Measurements from ENCODE around the gene PNKP.

Gene PNKP

GRCh38 chr19:49817964-49818648 lies 49.3 kb downstream of the PNKP start, which contains the start of gene MED25:
Gene MED25 (plus strand): TSS chr19:49818289. CDS start chr19:49818342, 53 bp downstream.
- peak; percentile 74 to 90 (median 85) for DNase-seq

- no peak for DNase-seq
Measured at GRCh38 chr19:49816590-49816989, 50.8 kb downstream of the PNKP start.

- DNase-seq: no peak
Measured at GRCh38 chr19:49814010-49814409, 53.4 kb downstream of the PNKP start.

GRCh38 chr19:49812997-49813861 lies 54.1 kb downstream of the PNKP start, which contains the start of gene FUZ:
Gene FUZ (minus strand): TSS chr19:49813292. CDS start chr19:49813106, 186 bp downstream.
- DNase-seq: peak; percentile 82 to 96 (median 92)

GRCh38 chr19:49812452-49812996 lies 54.9 kb downstream of the PNKP start:
- DNase-seq: no peak

- no peak for DNase-seq
Measured at GRCh38 chr19:49811328-49811727, 56.0 kb downstream of the PNKP start.
